CD14-positive monocyte (primary cell): ENCODE measurements around the gene HLA-G. TPM values are rescaled to one million over a fixed set of nuclear protein-coding genes. Genes with fewer than 3 reads are reported as not detected.

Experiments used
- DNase-seq, 3 donors: peaks; one replicate each; pipeline ENCODE4 v3.0.0-alpha.2; 2011 to 2022
- H2AFZ ChIP-seq: 2 replicates; pipeline ENCODE4 v1.6.0; 2012; ENCODE audit warnings: mild to moderate bottlenecking, low read depth, low read length, inconsistent platforms; ENCODE audit not compliant: insufficient read depth, poor library complexity, severe bottlenecking
- H3K27ac ChIP-seq, 2 donors: 1 replicate in 1 of 2; 2 replicates in 1 of 2; pipeline ENCODE4 v1.5.1; 2012 to 2013; ENCODE audit warnings: low read length in 2 of 2, control low read depth in 1 of 2, inconsistent platforms in 1 of 2, low read depth in 1 of 2, mild to moderate bottlenecking in 1 of 2
- H3K27me3 ChIP-seq, 2 donors: one replicate each; pipeline versions ENCODE4 v1.6.0 to v1.6.1; 2011 to 2013; ENCODE audit warnings: low read length in 2 of 2; ENCODE audit not compliant: control insufficient read depth in 2 of 2, insufficient read depth in 2 of 2
- H3K36me3 ChIP-seq, 2 donors: replicated peaks in 1 of 2; 1 replicate in 1 of 2; 2 replicates in 1 of 2; pipeline versions ENCODE4 v1.5.1 to v1.6.1; 2012 to 2013; ENCODE audit warnings: low read length in 2 of 2, control low read depth in 1 of 2, inconsistent platforms in 1 of 2, mild to moderate bottlenecking in 1 of 2; ENCODE audit not compliant: insufficient read depth in 2 of 2, control insufficient read depth in 1 of 2
- H3K4me1 ChIP-seq, 2 donors: 1 replicate in 1 of 2; 2 replicates in 1 of 2; pipeline versions ENCODE4 v1.5.1 to v1.6.1; 2012 to 2013; ENCODE audit warnings: low read length in 2 of 2, control low read depth in 1 of 2, inconsistent platforms in 1 of 2, mild to moderate bottlenecking in 1 of 2, moderate library complexity in 1 of 2; ENCODE audit not compliant: insufficient read depth in 2 of 2, control insufficient read depth in 1 of 2
- H3K4me2 ChIP-seq: replicated peaks from 2 replicates; pipeline ENCODE3; 2012; ENCODE audit warnings: low read length, moderate library complexity, mild to moderate bottlenecking; ENCODE audit not compliant: poor library complexity, severe bottlenecking; ENCODE audit errors: extremely low read depth
- H3K4me3 ChIP-seq, 3 experiments: fragments of 200-600 bp in 1 of 3; sonication (generic) in 1 of 3; replicated peaks in 1 of 3; 1 replicate in 2 of 3; 2 replicates in 1 of 3; pipeline ENCODE4 v1.5.1; 2011 to 2013; ENCODE audit warnings: low read length in 3 of 3, mild to moderate bottlenecking in 3 of 3, control low read depth in 2 of 3, low read depth in 2 of 3, inconsistent platforms in 1 of 3, moderate library complexity in 1 of 3
- H3K79me2 ChIP-seq: 2 replicates; pipeline ENCODE4 v1.6.0; 2012; ENCODE audit warnings: mild to moderate bottlenecking, control low read depth, inconsistent platforms, low read length, moderate library complexity; ENCODE audit not compliant: insufficient read depth
- H3K9ac ChIP-seq: 2 replicates; pipeline ENCODE4 v1.6.0; 2017; ENCODE audit warnings: low read length, mild to moderate bottlenecking; ENCODE audit not compliant: insufficient read depth, poor library complexity, severe bottlenecking
- H3K9me3 ChIP-seq, 2 donors: replicated peaks in 1 of 2; 1 replicate in 1 of 2; 2 replicates in 1 of 2; pipeline versions ENCODE4 v1.5.1 to v1.6.1; 2012 to 2013; ENCODE audit warnings: low read length in 2 of 2, control low read depth in 1 of 2; ENCODE audit not compliant: control insufficient read depth in 1 of 2, insufficient read depth in 1 of 2
- H4K20me1 ChIP-seq: 2 replicates; pipeline ENCODE4 v1.6.0; 2012; ENCODE audit warnings: mild to moderate bottlenecking, low read length, control low read depth, moderate library complexity; ENCODE audit not compliant: insufficient read depth
- H3K27ac Mint-ChIP-seq, 7 donors: one replicate each; pipeline ENCODE4 v1.8.0; 2020; ENCODE audit warnings: mild to moderate bottlenecking in 7 of 7, mixed read lengths in 7 of 7, moderate library complexity in 6 of 7, inconsistent platforms in 2 of 7
- H3K27me3 Mint-ChIP-seq, 3 donors: one replicate each; pipeline ENCODE4 v1.8.0; 2021 to 2022; ENCODE audit warnings: low read depth in 3 of 3, mild to moderate bottlenecking in 3 of 3, mixed read lengths in 3 of 3, moderate library complexity in 3 of 3, inconsistent platforms in 1 of 3
- H3K36me3 Mint-ChIP-seq, 2 donors: one replicate each; pipeline ENCODE4 v1.8.0; 2020; ENCODE audit warnings: mixed read lengths in 2 of 2, inconsistent platforms in 1 of 2, mild to moderate bottlenecking in 1 of 2
- H3K4me1 Mint-ChIP-seq: one replicate; pipeline ENCODE4 v1.8.0; 2020; ENCODE audit warnings: mild to moderate bottlenecking, mixed read lengths
- H3K4me3 Mint-ChIP-seq, 2 donors: one replicate each; pipeline ENCODE4 v1.8.0; 2020; ENCODE audit warnings: mild to moderate bottlenecking in 2 of 2, mixed read lengths in 2 of 2, moderate library complexity in 1 of 2
- H3K9me3 Mint-ChIP-seq, 7 donors: one replicate each; pipeline ENCODE4 v1.8.0; 2020 to 2022; ENCODE audit warnings: mixed read lengths in 7 of 7, mild to moderate bottlenecking in 6 of 7, moderate library complexity in 6 of 7, inconsistent platforms in 2 of 7
- CTCF ChIP-seq: fragments of 200-600 bp; IDR thresholded peaks from one replicate; pipeline ENCODE4 v1.8.0; 2022; ENCODE audit warnings: antibody characterized with exemption, mild to moderate bottlenecking
- WGBS: methylation state at CpG from one replicate; pipeline ENCODE4 v1.1.5; 2013; ENCODE audit warnings: missing lambda C conversion rate; ENCODE audit not compliant: insufficient coverage; 5-methylcytosine and 5-hydroxymethylcytosine counted together
- intact Hi-C, 2 donors: fragments of 100-400 bp; cut with micrococcal nuclease; formaldehyde crosslinking; loops; one replicate each; pipeline versions ENCODE4 v1.15.0 to v1.15.1; 2023
- polyA plus RNA-seq, 3 donors: library from polyadenylated mRNA; depleted of rRNA in 1 of 3; unstranded in 2 of 3; stranded (reverse) in 1 of 3; fragments of 300-500 nt in 2 of 3; fragments of >200 nt in 1 of 3; fragmentation: Illumina TruSeq in 2 of 3; gene quantifications; 1 replicate in 2 of 3; 2 replicates in 1 of 3; pipeline ENCODE4 v1.2.3, GENCODE V29; 2012 to 2021

The HLA-G gene
- polyA plus RNA-seq, 3 donors: 0.12 to 2.3 (median 0.89) TPM

DNA sequence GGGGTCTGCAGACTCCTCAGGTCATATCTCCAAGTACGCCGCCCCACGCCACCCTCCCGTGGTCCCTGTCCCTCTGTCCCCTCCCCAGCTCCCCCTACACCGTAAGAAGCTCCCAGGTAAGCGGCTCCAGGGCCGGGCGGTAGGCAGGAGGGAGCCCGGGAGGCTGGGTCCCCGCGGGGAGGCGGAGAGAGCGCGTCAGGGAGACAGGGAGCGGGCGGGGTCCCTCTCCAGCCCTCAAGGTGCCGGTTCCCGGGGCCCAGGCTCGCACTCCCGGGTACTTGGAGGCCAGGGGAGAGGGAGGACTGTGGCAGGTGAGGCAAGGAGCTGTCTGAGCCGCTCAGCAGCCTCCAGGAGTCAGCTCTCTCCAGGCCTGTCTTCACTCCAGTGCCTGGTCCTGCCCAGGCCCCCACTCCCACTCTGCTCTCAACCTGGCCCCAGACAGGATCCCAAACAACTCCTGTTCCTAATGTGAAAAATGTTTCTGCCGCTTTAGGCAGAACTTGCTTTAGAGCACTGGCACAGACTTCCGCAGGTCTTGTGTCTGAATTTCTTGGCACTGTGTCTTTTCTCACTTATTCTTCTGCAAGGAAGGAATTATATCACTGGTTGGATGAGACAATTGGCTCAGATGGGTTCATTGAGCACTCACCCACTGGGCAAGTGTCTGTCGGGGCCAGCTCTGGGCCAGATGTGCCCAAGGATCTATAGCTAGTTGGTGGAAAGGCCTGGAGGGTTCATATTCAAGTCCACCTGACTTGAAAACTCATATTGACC is 36.6 kb downstream of the HLA-G start:
- H3K27ac Mint-ChIP-seq: no peak overlapping the region
- 35% methylated on average over 15 of the region's 24 CpGs for WGBS
- peaks cover 2 to 37% of the 10 kb centered on the region in 2 donors for H3K27me3 ChIP-seq
- no peaks in the 10 kb centered on the region for H3K36me3 Mint-ChIP-seq
- DNase-seq: no peak
- peaks cover 22 to 63% (median 42%) of the 10 kb centered on the region in 3 donors for H3K27me3 Mint-ChIP-seq
- H3K9ac ChIP-seq: no peak overlapping the region
- H3K36me3 ChIP-seq: no peaks in the 10 kb centered on the region
- peaks cover 0 to 7% (median 0%) of the 10 kb centered on the region in 7 donors for H3K9me3 Mint-ChIP-seq
- H3K4me3 ChIP-seq: no peak overlapping the region
- H3K9me3 ChIP-seq: no peaks in the 10 kb centered on the region
- H3K27ac ChIP-seq: no peak overlapping the region
- H3K4me1 Mint-ChIP-seq: no peaks in the 10 kb centered on the region
- intact Hi-C loops: no loop called here
- no peaks in the 10 kb centered on the region for H3K79me2 ChIP-seq
- H4K20me1 ChIP-seq: no peaks in the 10 kb centered on the region
- H3K4me1 ChIP-seq: no peaks in the 10 kb centered on the region
- H2AFZ ChIP-seq: no peak overlapping the region
- no peak for TF ChIP-seq CTCF
- H3K4me3 Mint-ChIP-seq: peak overlapping the region in 1 of 2 donors; percentile 39
- H3K4me2 ChIP-seq: no peak overlapping the region

DNA sequence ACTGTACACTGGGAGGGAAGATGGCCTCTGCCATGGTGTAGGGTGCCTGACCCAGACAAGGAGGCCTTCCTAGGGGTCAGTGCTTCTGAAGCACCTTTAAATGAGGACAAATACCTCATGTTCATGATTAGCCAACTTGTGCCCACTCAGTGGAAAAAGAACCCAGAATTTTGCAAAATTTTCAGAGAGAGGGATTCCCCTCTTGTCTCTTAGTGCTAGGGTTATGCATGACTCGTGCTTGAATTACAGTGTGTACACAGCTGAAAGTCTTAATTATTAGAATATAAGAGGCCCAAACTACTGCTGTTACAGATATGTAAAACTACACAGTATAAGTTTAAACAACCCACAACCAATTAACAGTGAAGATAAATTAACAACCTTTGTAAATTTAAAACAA is 38.0 kb downstream of the HLA-G start:
- Histone ChIP-seq H3K9me3 (no peaks in the 10 kb centered on the region), H2AFZ (no peak overlapping the region), H3K9ac (no peak overlapping the region), H3K27ac (no peak overlapping the region), H4K20me1 (no peaks in the 10 kb centered on the region), H3K79me2 (no peaks in the 10 kb centered on the region), H3K4me2 (no peak overlapping the region), H3K27me3 (peaks cover 1 to 36% of the 10 kb centered on the region in 2 donors), H3K4me1 (no peaks in the 10 kb centered on the region), H3K4me3 (no peak overlapping the region), H3K36me3 (no peaks in the 10 kb centered on the region)
- no peaks in the 10 kb centered on the region for H3K36me3 Mint-ChIP-seq
- H3K4me1 Mint-ChIP-seq: peaks cover 4% of the 10 kb centered on the region
- H3K27me3 Mint-ChIP-seq: peaks cover 24 to 61% (median 42%) of the 10 kb centered on the region in 3 donors
- no peak overlapping the region for H3K4me3 Mint-ChIP-seq
- no peak for TF ChIP-seq CTCF
- no peak for DNase-seq
- H3K9me3 Mint-ChIP-seq: peaks cover 0 to 7% (median 2%) of the 10 kb centered on the region in 7 donors
- H3K27ac Mint-ChIP-seq: no peak overlapping the region
- WGBS: no CpG with 5 or more reads among the region's 1 CpG
- intact Hi-C loops: no loop called here
